HUDEP-2 (cell line): ENCODE data around the gene PRAMEF13.
"Not testable (repeated sequence)": the region's sequence is repeated elsewhere in the genome, so short reads cannot be mapped to it uniquely, and the experiment has no call there.

ENCODE experiments used
- DNase-seq, 76 experiments: peaks; one replicate each; lab custom pipeline; 2025; ENCODE audit not compliant: unreplicated experiment in 76 of 76; lab: John Stamatoyannopoulos, UW

Gene PRAMEF13, protein sequence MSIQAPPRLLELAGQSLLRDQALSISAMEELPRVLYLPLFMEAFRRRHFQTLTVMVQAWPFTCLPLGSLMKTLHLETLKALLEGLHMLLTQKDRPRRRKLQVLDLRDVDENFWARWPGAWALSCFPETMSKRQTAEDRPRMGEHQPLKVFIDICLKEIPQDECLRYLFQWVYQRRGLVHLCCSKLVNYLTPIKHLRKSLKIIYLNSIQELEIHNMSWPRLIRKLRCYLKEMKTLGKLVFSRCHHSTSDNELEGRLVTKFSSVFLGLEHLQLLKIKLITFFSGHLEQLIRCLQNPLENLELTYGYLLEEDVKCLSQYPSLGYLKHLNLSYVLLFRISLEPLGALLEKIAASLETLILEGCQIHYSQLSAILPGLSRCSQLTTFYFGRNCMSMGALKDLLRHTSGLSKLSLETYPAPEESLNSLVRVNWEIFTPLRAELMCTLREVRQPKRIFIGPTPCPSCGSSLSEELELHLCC

DNA sequence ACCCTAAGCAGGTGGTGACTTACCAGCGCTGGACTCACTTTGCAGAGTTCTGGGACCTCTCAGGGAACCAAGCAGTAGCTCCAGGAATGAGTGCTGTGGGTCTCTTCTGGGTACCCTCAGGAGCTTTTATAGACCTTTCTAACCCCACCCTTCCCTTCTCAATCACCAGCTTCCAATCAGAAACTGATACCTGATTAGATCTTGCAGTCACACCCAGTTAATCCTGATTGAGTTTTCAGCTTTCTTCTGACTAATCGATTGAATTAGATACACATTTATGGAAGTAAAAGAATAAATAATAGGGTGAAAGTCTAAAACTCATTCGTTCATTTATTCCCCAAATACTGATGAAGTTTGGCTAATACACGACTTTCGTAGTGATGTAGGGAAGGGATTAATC lies at the start of gene PRAMEF13:
PRAMEF13 (minus strand) TSS at position 101 of the 400 bp plus-strand sequence. CDS start 1,820 bp downstream, outside the sequence.
- not testable (repeated sequence) for DNase-seq

DNA sequence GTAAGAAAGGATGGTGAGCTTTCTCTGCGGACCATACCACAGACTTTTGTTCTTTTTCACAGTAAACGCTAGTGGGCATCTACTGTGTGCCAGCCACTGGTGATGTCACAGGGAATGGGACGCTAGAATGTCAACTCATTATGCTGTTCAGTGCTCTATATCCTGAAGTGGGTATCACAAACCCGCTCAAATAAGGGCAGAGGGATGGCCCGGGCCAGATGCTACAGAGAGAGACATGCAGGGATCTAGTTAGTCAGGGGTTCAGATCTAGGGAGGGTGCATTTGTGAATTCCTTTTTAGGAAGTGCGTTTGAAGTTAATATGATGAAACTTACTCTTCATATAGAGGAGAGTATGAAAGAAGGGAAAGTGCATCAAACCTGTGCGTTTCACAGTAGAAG lies 45.9 kb upstream of the PRAMEF13 start:
- DNase-seq: not testable (repeated sequence)

DNA sequence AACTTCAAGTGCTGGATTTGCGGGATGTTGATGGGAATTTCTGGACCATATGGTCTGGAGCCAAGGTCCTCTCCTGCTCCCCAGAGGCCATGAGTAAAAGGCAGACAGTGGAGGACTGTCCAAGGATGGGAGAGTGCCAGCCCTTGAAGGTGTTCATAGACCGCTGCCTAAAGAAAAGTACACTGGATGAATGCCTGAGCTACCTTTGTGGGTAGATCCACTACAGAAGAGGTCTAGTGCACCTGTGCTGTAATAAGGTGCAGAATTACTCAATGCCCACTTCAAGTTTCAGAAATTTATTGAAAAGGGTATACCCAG lies 45.3 kb upstream of the PRAMEF13 start:
- not testable (repeated sequence) for DNase-seq

DNA sequence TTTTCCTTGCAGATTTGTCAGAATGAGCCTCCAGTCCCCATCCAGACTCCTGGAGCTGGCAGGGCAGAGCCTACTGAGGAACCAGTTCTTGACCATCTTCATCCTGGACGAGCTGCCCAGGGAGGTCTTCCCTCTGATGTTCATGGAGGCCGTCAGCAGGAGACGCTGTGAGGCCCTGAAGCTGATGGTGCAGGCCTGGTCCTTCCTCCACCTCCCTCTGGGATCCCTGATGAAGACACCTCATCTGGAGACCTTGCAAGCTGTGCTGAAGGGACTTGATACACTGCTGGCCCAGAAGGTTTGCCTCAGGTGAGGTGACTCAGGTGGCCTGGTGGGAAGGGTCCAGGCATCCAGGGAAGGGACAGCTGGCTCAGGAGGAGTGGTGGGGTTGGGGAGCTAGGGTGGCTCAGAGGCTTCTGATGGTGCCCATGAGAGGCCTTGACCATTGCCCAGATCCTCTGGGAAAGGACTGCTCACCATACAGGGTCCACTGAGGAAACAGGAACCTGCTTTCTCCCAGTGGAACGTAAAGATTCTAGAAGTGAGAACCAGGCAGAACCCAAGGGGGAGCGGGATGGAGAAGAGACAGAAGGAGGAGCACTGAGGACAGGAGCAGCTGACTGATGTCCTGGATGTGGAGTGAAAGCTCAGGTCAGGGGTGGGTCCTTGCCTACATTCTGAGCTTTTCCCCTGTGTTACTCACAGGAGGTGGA lies 44.8 kb upstream of the PRAMEF13 start:
- DNase-seq: not testable (repeated sequence)

DNA sequence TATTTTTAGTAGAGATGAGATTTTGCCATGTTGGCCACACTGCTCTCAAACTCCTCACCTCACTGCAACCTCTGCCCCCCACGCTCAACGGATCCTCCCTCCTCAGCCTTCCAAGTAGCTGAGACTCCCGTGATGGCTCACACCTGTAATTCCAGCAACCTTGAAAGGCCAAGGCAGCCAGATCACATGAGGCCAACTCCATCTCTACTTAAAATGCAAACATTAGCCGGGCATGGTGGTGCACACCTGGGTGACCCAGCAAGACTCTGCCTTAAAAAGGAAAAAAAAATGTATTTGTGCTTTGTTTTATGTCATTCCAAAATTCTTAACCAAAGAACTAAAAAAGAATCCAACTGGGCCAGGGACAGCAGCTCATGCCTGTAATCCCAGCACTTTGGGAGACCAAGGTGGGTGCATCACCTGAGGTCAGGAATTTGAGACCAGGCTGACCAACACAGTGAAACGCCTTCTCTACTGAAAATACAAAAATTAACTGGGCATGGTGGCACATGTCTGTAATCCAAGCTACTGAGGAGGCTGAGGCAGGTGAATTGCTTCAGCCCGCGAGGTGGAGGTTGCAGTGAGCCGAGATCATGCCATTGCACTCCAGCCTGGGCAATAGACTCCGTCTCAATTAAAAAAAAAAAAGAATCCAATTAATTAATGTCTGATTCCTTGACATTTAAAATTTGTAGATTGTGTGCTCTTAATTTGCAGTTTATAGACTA lies 42.5 kb upstream of the PRAMEF13 start:
- DNase-seq: not testable (repeated sequence)

DNA sequence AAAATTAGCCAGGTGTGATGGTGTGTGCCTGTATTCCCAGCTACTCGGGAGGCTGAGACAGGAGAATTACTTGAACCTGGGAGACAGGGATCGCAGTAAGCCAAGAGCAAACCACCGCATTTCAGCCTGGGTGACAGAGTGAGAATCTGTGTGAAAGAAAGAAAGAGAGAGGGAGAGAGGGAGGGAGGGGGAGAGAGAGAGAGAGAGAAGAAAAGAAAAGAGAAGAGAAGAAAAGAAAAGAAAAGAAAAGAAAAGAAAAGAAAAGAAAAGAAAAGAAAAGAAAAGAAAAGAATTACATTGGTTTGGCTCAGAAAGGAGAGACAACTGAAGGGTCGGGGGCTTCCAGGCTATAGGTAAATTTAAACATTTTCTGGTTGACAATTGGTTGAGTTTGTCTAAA lies 38.4 kb upstream of the PRAMEF13 start:
- not testable (repeated sequence) for DNase-seq

DNA sequence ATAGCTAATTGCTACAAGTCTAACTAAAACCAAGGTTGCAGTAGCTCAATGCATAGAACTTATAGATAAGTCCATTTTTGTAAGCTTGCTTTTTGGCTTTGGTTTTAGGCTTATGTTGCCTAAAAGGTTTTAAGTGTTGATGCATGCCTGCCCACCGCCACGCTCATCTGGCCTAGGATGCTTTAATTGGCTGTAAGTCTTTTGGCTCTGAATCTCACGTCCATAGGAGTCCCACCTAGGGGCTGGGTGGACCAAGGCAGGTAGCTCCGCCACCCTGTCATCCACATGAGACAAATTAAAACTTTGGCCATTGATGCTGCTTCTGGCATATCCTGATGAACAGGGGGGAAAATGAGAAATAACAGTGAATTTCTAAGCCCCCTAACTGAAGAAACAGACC lies 36.4 kb upstream of the PRAMEF13 start:
- DNase-seq: not testable (repeated sequence)

DNA sequence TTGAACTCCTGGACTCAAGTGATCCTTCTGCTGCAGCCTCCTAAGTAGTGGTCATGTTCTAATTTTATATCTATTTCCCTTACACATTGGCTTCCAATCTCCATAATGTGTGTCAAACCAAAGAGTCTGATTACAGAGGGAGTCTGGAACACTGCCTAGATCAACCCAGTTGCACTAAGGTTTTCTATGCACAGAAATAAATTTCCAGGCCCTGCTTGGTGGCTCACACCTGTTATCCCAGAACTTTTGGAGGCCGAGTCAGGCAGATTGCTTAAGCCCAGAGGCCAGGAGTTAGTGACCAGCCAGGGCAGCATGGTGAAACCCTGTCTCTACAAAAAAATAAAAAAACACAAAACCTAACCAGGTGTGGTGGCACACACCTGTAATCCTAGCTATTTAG lies 32.8 kb upstream of the PRAMEF13 start:
- DNase-seq: not testable (repeated sequence)

DNA sequence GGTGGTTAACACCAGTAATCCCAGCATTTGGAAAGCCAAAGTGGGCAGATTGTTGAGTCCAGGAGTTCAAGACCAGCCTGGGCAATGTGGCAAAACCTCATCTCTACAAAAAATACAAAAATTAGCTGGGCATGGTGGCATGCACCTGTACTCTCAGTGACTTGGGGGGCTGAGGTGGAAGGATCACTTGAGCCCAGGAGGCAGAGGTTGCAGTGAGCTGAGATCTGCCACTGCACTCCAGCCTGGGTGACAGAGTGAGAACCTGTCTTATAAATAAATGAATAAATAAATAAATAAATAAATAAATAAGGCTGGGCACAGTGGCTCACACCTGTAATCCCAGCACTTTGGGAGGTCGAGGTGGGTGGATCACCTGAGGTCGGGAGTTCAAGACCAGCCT lies 30.8 kb upstream of the PRAMEF13 start:
- not testable (repeated sequence) for DNase-seq

DNA sequence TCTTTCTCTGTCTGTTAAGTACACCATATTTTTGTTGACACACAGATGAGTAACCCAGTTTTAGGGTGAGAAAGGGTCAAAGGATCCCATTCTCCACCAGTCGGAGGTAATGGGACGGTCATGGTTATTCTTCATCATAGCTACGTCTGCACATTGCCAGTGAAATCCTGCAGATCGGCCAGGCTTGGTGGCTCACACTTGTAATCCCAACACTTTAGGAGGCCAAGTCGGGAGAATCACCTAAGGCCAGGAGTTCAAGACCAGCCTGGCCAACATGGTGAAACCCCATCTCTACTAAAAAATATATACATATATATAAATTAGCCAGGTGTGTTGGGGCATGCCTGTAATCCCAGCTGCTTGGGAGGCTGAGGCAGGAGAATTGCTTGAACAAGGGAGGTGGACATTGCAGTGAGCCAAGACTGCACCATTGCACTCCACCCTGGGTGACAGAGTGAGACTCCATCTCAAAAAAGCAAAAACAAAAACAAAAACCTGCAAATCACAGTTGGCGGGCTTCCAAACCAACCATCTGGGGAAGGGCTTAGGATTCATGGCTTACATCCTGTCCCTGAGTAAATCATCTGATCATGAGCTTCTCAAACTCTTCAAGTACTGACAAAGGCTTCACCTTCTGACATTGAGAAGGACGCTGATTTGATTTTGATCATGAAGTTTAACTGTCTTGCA lies 30.0 kb upstream of the PRAMEF13 start:
- not testable (repeated sequence) for DNase-seq

DNA sequence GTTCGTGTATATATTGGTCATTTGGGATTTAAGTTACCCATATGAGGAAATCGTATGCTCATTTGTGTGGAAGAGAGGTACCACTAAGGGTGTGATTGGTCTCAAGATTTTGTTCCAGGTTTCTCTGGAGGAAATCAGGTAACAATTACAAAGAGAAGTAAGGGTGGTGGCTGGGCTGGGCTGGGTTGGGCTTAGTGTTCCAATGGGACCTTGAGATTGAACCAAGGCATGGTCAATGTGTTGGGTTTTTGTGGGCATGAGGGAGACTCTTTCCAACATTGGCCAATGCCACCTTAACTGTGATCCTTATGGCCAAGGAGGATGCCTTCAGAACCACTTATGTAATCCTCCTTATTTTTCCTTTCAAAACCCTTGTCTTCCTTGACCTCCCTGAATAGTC lies 29.4 kb upstream of the PRAMEF13 start:
- DNase-seq: not testable (repeated sequence)

DNA sequence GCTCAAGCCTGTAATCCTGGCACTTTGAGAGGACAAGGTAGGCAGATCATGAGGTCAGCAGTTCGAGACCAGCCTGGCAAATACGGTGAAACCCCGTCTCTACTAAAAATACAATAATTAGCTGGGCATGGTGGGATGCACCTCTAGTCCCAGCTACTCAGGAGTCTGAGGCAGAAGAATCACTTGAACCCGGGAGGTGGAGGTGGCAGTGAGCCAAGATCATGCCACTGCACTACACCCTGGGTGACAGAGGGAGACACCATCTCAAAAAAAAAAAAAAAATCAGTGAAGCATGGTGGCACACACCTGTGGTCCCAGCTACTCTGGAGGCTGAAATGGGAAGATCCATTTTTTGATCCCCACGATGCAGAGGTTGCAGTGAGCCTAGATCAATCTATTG lies 28.9 kb upstream of the PRAMEF13 start:
- not testable (repeated sequence) for DNase-seq

DNA sequence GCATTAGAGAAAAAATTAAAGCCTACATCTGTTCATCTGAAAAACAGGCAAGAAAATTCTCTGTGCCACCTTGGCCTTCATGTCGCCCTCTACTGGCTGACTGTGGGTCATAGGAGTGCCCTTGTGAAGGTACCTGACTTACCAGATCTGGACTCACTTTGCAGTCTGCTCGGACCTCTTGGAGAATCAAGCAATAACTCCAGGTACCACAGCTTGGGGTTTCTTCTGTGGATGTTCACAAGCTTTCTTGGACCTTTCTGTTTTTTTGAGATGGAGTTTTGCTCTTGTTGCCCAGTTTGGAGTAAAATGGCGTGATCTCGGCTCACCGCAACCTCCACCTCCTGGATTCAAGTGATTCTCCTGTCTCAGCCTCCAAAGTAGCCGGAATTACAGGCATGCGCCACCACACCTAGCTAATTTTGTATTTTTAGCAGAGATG lies 27.2 kb upstream of the PRAMEF13 start:
- DNase-seq: peak in 31 of 76 experiments; percentile 1 to 53 (median 10)

DNA sequence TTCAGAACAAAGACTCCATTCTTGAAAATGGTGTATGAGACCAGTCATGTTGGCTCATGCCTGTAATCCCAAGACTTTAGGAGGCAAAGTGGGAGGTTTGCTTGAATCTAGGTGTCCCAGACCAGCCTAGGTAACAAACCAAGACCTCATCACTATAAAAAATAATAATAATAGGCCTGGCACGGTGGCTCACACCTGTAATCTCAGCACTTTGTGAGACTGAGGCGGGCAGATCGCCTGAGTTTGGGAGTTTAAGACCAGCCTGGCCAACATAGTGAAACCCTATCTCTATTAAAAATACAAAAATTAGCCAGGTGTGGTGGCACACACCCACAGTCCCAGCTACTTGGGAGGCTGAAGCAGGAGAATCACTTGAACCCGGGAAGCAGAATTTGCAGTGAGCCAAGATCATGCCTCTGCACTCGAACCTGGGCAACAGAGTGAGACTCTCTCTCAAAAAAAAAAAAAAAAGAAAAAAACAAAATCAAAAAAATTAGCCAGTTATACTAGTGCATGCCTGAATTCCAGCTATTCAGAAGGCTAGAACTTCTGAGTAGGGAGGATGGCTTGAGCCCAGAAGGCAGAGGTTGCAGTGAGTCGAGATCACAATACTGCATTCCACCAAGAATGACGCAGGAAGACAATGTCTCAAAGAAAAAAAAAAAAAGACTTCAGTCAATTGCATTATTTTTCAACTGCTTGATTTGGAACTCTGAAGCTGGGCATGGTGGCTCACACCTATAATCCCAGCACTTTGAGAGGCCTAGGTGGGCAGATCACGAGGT lies 26.3 kb upstream of the PRAMEF13 start:
- not testable (repeated sequence) for DNase-seq

DNA sequence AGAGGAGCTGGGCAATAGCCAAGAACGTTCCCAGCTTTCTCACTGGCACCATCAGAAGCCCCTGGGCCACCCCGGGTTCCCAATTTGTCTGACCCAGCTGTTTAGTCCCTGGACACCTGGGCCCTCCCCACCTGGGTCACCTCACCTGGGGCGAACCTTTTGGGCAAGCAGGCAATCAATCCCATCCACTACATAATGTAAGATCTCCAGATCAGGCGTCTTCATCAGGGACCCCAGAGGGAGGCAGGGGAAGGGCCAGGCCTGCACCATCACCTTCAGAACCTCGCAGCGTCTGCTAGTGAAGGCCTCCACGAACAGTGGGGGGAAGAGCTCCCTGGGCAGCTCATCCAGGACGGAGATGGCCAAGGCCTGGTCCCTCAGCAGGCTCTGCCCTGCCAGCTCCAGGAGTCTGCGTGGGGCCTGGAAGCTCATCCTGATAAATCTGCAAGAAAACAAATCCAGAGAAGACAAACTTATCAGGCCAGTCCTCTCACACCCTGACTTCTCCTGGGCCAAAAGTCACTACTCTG lies 24.5 kb upstream of the PRAMEF13 start, which contains the start of gene PRAMEF18:
PRAMEF18 (minus strand) TSS at position 480 of the 530 bp plus-strand sequence; CDS start at position 432, 48 bp downstream.
- not testable (repeated sequence) for DNase-seq

DNA sequence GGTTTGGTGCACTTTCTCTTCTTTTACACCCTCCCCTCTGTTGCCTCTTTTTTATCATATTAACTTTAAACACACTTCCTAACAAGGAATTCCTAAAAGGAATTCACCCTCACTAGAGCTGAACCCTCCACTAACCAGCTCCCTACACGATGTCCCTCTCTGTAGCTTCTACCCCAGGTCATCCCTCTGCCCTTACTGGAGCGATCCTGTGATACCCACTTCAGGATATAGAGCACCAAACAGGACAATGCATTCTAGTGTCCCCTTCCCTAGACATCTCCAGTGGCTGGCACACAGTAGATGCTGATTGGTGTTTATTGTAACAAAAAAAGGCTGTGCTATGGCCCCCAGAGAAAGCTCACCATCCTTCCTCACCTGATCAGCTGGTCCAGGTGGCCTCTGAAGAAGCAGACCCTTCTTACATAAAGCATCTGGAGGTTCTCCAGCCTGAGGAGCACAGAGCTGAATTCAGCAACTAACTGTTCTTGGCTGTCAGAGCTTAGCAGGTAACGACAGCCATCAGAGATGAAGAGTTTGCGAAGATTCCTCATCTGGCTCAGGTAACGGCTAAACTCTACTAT lies 23.4 kb upstream of the PRAMEF13 start:
- no peak for DNase-seq

DNA sequence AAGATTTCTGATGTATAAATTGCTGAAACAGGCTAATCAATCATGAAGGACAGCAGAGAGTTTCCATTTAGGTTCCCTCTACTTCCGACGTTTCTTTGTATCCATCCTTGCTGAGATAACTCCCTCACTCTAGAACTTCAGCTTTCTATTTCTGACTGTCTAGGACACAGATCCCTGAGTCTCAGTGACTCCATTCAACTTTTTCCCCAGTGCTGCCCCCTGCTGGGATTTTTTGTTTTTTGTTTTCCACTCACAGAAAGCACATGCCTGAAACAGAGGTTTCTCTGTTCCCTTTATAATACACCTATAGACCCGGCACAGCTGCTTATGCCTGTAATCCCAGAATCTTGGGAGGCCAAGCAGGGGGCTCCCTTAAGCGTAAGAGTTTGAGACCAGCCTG lies 21.6 kb upstream of the PRAMEF13 start:
- not testable (repeated sequence) for DNase-seq

DNA sequence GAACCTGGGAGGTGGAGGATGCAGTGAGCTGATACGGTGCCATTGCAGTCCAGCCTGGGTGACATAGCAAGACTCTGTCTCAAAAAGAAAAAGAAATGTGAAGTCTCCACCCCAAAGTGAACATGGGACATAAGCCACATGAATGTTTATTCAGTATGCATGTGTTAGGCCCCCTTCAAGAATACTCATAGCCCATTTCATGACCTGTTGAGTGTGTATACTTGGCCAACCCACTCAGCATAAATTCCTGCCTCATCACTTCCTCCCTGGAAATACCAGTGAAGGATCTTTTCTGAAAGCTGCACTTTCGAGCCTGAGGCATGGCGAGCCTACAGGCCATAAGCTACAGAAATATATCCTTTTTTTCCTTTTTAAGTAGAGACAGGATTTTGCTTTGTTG lies 18.0 kb upstream of the PRAMEF13 start:
- not testable (repeated sequence) for DNase-seq

DNA sequence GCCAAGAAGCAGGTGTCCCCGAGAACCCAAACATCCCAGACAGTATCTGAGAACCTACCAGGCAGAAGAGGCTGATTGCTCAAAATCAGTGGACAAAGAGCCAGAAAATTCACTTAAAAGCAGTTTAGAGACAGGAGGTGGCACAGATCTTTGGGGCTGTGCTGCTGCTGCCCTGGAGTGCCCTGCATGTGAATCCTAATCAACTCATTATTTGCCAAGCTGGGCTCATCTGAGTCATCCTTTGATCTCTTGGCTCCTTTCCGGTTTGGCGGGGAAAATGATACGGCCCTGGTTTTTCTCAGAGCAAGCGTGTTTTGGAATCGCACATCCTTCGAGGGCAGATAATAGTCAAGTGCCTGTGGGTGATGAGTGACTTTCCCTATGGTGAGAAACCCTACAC lies 15.4 kb upstream of the PRAMEF13 start:
- not testable (repeated sequence) for DNase-seq
